ENCODE measurements around the gene OPTC. TPM values are rescaled to one million over a fixed set of nuclear protein-coding genes. Genes with fewer than 3 reads are reported as not detected.

The OPTC gene
- total RNA-seq, 1 donor from 2014 or later: not detected

GRCh38 chr1:203450001-203450400 is 44.0 kb upstream of the OPTC start:
- TF ChIP-seq CTCF (IDR thresholded peaks at IDR 0.05): no peak
- DNase-seq (ENCODE audit: extremely low spot score, unreplicated experiment): no peak
- Mint-ChIP-seq H3K27me3 (ENCODE audit: unreplicated experiment) (no peaks in the 10 kb centered on the region), H3K4me3 (ENCODE audit: unreplicated experiment) (no peak overlapping the region), H3K9me3 (ENCODE audit: unreplicated experiment) (no peaks in the 10 kb centered on the region), H3K4me1 (ENCODE audit: unreplicated experiment) (peaks cover 61% of the 10 kb centered on the region), H3K36me3 (ENCODE audit: unreplicated experiment) (no peaks in the 10 kb centered on the region), H3K27ac (ENCODE audit: unreplicated experiment) (no peak overlapping the region)

GRCh38 chr1:203450479-203451149 is 43.3 kb upstream of the OPTC start:
- H3K27me3 Mint-ChIP-seq (ENCODE audit: unreplicated experiment): no peaks in the 10 kb centered on the region
- H3K9me3 Mint-ChIP-seq (ENCODE audit: unreplicated experiment): no peaks in the 10 kb centered on the region
- H3K36me3 Mint-ChIP-seq (ENCODE audit: unreplicated experiment): no peaks in the 10 kb centered on the region
- peaks cover 67% of the 10 kb centered on the region for H3K4me1 Mint-ChIP-seq (ENCODE audit: unreplicated experiment)
- no peak for TF ChIP-seq CTCF (IDR thresholded peaks at IDR 0.05)
- no peak overlapping the region for H3K27ac Mint-ChIP-seq (ENCODE audit: unreplicated experiment)
- H3K4me3 Mint-ChIP-seq (ENCODE audit: unreplicated experiment): no peak overlapping the region
- no peak for DNase-seq (ENCODE audit: extremely low spot score, unreplicated experiment)

- H3K27ac Mint-ChIP-seq (ENCODE audit: unreplicated experiment): no peak overlapping the region
- no peak overlapping the region for H3K4me3 Mint-ChIP-seq (ENCODE audit: unreplicated experiment)
- H3K9me3 Mint-ChIP-seq (ENCODE audit: unreplicated experiment): no peaks in the 10 kb centered on the region
- no peak for DNase-seq (ENCODE audit: extremely low spot score, unreplicated experiment)
- TF ChIP-seq CTCF (IDR thresholded peaks at IDR 0.05): no peak
- no peaks in the 10 kb centered on the region for H3K36me3 Mint-ChIP-seq (ENCODE audit: unreplicated experiment)
- H3K4me1 Mint-ChIP-seq (ENCODE audit: unreplicated experiment): peaks cover 64% of the 10 kb centered on the region
- H3K27me3 Mint-ChIP-seq (ENCODE audit: unreplicated experiment): no peaks in the 10 kb centered on the region
These were observed 41.8 kb upstream of the OPTC start for GRCh38 chr1:203451836-203452784.

GRCh38 chr1:203453016-203453415 is 40.9 kb upstream of the OPTC start:
- no peaks in the 10 kb centered on the region for H3K36me3 Mint-ChIP-seq (ENCODE audit: unreplicated experiment)
- H3K4me3 Mint-ChIP-seq (ENCODE audit: unreplicated experiment): no peak overlapping the region
- H3K27ac Mint-ChIP-seq (ENCODE audit: unreplicated experiment): no peak overlapping the region
- TF ChIP-seq CTCF (IDR thresholded peaks at IDR 0.05): no peak
- peaks cover 62% of the 10 kb centered on the region for H3K4me1 Mint-ChIP-seq (ENCODE audit: unreplicated experiment)
- H3K27me3 Mint-ChIP-seq (ENCODE audit: unreplicated experiment): no peaks in the 10 kb centered on the region
- no peak for DNase-seq (ENCODE audit: extremely low spot score, unreplicated experiment)
- no peaks in the 10 kb centered on the region for H3K9me3 Mint-ChIP-seq (ENCODE audit: unreplicated experiment)

- no peaks in the 10 kb centered on the region for H3K9me3 Mint-ChIP-seq (ENCODE audit: unreplicated experiment)
- DNase-seq (ENCODE audit: extremely low spot score, unreplicated experiment): no peak
- peaks cover 56% of the 10 kb centered on the region for H3K4me1 Mint-ChIP-seq (ENCODE audit: unreplicated experiment)
- H3K36me3 Mint-ChIP-seq (ENCODE audit: unreplicated experiment): no peaks in the 10 kb centered on the region
- TF ChIP-seq CTCF (IDR thresholded peaks at IDR 0.05): no peak
- H3K27ac Mint-ChIP-seq (ENCODE audit: unreplicated experiment): no peak overlapping the region
- H3K4me3 Mint-ChIP-seq (ENCODE audit: unreplicated experiment): no peak overlapping the region
- no peaks in the 10 kb centered on the region for H3K27me3 Mint-ChIP-seq (ENCODE audit: unreplicated experiment)
These were observed 40.3 kb upstream of the OPTC start for GRCh38 chr1:203453616-203454015.
